Epidermal melanocyte (primary cell): Measurements from ENCODE around the gene IQSEC2.

Experiments used
- DNase-seq: peaks from one replicate; pipeline ENCODE4 v3.0.0; 2011; ENCODE audit warnings: low spot score; ENCODE audit not compliant: insufficient read length

IQSEC2 gene

DNA sequence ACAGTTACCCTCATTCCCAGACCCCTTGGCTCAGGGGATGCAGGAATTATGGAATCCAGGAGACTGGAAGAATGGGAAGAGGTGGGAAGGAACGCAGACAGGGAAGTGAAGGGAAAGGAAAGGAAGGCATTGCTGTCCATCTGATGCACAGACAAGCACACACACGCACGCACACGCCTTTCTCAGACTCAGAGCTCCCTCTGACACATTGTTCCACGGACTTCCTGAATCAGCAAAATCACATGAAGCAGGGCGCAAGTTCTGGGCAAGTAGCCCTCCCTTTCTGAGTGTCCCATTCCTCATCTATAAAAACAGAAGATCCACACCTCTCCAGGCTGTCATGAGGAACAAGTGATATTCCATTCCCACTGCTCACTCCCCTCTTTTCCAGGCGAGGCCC is 13.2 kb downstream of the IQSEC2 start:
- no peak for DNase-seq

DNA sequence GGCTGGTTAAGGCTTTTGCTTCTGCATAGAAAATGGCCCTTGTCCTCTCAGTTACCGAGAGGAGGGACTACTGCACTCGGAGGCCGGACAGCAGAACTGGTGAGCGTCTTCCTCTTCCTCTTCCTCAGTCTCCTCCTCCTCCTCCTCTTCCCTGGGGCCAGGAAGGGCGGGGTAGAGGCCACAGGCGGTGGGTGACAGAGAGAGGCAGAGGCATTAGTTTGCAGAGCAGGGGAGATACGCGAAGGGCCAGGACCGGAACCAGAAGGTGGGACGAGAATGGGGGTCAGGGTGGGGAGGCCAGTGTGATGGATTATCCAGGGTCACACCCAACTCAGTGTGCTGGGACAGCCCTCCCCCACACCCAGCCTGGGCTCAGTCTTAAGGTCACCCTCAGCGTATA is 14.5 kb downstream of the IQSEC2 start:
- DNase-seq = no peak

DNA sequence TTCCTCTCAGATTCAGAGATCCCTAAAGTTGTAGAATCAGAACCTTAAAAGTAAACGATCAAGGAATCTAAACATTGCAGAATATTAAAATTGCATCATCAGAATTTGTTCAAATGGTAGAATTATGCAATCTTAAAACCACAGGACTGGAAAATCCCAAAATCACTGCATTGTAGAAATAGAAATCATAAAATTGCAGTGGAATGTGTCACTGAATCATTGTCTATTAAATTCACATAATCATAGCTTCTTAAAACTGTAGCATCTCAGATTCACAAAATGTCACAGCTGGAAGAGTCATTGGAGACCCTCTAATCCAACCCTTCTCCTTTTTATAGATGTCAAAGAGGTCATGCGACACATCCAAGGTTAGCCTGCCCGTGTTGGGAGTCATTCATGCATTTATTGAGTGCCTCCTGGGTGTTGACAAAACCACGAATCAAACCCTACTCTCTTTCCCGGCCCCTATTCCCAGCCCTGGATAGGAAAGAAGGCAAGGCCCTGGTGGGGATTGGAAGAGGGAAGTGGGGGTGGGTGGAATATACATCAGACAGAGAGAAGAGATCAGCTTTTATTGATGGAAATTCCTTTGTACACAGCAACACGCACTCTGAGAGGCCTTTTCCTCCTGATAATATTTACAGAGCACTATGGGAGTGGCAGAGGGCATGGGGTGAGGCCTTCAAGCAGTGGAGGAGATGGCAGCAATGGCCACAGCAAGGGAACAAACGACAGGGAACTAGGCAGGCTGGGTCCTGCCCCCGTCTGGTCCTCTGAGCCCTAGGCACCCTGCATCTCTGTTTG is 15.4 kb downstream of the IQSEC2 start:
- DNase-seq = no peak

DNA sequence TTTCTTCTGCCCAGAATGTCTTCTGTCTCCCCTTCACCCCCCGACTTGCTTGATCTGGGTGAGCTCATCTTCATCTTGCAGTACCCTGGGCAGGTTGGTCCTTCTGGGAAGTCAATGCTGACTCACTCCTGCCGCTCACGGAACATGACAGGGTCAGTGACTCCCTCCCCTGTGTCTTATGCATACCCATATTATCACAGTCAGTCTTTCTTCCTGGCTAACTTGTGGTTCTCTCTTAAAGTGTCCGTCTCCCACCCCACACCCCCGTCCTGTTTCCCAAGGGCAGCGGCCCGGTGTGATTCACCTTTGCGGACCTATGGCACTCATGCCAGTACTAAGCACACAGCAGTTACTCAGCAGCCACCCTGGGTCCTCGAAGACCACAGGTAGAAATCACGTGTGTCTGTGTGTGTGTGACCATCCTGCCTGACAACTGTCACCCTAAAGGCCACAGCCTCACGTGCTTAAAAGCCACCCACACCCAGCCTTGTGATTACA is 17.7 kb downstream of the IQSEC2 start:
- no peak for DNase-seq

DNA sequence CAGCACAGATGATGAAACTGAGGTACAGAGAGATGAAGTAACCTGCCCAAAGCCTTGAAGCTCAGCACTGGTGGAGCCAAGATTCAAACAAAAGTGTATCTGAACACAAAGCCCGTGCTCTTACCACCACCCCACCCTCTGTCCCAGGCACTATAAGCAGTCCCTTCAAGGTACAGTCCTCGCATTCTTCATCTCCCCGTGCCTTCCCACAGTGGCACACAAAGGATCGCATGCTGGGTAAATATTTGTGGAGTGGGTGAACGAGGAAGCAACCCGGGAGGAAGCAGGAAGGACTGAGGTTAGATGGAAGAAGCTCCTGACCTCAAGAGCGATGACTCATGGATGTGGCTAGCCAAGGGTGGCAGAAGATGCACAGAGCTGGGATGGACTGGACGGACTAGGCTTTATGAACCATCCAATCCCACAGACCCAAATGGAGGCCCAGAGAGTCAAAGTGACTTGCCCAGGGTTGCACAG is 18.4 kb downstream of the IQSEC2 start:
- no peak for DNase-seq

DNA sequence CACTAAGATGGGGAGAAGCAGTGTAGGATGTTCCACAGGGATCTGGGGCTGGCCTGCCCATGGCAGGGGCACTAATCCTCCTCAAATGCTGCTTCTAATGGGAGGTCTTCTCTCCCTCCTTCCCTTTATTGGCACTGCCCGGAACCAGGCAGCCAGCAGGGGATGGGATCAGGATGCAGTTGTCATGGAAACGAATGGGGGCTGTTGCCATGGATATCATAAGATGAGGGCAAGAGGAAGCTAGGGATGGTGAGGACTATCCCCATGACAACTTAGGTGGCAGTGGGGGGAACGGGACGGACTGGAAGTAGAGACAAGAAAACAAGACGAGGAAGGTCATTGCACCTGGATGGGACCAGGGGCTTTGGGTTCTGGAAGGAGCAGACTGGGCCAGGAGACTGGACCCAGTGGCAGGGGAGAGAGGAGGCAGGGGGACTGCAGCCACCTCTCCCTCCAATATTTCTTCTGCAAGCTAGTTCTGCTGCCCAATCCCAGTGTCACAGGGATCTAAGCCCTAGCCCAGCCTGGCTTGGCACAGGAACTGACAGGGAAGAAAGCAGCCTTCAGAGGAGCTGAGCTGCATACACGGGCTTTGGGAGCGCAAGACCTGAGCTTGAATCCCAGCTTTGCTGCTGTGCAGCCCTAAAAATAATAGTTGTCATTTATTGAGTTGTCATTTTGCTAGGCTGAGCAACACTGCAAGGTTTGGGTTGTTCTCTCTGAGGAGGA is 19.0 kb downstream of the IQSEC2 start:
- no peak for DNase-seq

DNA sequence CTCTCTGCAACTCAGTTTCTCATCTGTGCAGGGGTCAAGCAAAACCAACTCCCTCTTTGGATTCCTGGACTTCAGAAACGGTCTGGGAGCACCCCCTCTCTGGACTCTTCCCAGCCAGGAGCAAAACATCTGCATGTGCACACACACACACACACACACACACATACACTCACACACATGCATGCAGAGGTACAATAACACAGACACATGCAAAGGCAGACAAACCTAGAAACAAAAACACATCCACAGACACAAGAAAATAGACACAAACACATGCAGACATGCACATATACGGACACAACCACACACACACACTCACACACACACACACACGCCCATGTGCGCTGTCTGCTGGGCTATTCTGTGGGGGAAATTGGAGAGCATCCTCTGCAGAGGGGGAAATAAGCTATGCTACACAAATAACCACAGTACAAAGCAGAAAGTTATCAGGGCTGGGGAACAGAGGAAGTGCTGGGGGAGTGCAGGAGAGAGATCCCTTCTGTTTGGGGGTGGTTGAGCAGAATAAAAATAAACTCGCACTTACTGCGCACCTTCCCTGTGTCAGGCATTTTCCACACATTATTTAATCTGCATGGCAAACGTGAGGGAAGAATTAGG is 19.9 kb downstream of the IQSEC2 start:
- no peak for DNase-seq

DNA sequence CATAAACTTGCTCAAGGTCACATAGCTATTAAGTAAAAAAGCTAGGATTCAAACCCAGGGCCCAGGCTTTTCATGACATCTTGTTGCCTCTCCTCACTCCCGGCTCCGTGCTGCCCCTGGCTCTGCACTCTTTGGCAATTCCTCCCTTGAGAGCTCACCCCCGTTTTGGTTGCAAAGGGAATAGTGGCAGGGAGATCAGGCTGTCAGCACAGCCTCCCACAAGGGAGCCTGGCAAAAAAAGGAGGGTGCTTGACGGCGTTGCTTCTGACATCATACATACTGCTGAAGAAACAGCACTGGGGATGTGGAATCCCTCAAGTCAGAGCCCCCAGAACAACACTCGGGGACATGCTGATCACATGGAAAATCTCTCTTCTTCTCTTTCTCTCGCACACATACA is 20.5 kb downstream of the IQSEC2 start:
- DNase-seq = no peak

DNA sequence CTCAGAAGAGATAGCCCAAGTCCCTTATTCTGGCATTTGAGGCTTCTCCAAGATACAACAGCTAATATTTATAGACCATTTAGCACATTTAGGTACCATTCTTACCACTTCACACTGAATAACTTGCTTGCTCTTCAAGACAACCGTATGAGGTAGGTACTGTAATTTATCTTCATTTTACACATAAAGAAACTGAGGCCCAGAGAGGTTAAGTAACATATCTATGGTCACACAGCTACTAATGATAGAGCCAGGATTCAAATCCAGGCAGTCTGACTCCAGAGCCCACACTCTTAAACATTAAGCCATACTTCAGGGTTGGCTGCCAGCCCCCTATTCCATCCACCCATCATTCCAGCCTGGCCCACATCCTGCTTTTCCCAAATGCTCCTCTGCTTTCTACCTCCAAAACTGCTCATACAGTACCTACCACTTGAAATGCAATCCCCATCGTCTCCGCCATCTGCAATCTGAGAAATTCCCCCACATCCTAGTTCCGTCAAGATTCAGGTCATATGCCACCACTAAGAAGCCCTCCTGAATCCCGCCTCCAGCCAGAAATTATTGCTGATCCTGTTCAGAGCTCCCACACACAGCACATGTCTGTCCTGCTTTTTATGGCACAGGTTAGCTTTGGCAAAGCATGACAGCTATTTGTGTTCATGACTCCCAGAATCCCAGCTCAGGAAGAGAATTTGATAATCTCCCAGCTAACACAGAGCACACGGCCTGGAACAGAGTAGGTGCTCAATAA is 23.5 kb downstream of the IQSEC2 start:
- DNase-seq = no peak

DNA sequence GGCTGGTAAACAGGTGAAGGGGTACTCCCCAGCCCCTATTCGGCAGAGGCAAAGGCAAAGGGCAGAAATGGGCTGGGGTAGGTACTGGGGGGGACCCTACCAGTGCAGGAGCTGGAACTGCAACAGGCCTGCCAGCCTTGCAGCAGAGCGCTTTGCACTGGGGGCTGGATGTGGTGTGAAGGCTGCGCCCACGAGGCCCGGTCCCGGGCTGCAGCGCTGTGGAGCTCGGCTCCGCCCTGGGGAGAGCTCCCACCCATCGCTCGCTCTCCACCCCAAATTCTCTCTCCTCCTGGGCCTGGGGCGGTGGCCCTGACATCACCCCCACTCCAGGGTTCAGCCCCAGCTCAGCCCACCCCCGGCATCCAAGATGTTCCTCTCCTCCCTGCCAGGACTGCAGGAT is 24.2 kb downstream of the IQSEC2 start:
- no peak for DNase-seq

DNA sequence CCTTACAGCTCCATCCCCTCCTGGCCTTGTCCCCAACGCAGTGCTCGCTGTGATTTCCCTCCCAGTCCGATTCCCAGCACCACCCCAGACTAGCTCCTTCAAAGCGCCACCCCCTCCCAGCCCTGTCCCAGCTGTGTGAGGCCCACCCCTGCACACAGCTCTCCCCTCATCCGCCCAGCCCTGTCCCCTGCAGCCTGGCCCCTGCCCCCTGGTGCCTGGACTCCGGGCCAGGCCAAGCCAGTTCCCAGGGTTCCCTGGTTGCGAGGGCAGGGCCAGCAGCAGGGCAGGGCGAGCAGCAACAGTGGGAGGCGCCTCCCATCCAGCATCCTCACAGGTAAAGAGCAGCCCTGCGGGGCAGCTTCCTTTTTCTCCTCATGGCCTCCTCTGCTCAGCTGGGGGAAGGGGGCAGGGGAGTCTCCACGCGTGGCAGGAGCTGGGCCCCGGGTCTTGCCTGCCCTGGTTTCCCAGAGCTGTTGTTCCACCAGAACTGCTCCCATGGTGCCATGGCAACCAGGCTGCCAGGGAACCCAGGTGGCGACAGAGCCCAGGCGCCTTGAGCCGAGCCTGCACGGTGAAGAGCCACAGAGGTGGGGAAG is 24.8 kb downstream of the IQSEC2 start:
- no peak for DNase-seq

DNA sequence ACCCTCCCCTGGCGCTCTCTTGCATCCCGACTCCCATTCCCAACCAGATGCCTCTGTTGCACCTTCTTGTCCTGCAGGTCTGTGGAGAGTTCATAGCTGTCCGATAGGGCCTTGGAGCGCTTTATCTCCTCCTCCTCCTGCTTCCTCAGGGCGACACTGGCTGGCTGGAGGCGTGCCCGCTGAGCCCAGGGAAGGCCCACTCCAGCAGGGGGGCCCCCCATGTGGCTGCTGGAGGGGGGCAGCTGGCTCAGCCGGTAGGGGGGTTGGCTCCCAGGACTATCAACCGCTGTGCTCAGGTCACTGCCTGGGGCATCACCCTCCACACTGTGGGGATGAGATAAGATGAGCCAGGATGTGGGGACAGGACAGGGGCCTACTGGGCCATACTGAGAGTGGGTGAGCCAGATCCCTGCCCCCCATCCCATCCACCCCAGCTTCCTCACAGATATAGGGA is 25.6 kb downstream of the IQSEC2 start:
- DNase-seq = no peak

DNA sequence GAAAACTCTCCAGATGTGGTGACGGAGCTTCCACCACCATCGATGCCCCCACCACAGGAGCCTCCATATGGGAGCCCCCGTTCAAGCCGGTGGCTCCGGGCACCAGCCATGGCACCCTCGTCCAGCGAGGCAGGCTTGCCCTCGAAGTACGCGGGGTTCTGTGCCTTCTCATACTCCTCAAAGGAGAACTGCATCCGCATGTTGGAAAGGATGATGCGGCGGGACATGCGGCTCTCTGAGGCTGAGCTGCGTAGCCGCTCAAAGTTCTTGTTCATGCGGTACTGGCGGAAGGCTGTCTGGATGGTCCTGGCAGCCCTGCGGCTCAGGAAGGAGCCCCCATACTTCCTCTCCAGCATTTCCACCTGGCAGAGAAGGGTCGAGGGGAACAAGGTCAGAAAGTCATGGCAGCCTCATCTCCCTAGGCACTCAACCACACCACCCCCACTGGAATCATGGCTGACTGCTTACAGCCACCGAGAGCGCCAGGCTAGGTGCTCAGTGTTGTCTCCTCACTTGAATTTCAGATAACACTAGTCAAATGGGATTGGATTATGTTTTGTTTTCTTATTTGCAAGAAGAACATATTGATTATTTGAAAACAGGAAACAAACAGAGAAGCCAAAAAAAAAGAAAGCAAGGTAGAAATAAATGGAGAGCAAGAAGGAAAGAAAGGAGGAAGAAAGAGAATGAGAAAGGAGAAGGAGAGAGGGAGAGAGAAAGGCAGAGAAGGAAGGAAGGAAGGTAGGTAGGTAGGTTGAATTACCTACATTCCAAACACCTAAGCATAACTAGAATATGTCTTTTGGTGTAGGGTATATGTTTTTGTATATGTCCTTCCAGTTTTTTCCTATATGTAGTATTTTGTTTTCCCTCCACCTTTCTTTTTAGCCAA is 26.6 kb downstream of the IQSEC2 start:
- DNase-seq = no peak

DNA sequence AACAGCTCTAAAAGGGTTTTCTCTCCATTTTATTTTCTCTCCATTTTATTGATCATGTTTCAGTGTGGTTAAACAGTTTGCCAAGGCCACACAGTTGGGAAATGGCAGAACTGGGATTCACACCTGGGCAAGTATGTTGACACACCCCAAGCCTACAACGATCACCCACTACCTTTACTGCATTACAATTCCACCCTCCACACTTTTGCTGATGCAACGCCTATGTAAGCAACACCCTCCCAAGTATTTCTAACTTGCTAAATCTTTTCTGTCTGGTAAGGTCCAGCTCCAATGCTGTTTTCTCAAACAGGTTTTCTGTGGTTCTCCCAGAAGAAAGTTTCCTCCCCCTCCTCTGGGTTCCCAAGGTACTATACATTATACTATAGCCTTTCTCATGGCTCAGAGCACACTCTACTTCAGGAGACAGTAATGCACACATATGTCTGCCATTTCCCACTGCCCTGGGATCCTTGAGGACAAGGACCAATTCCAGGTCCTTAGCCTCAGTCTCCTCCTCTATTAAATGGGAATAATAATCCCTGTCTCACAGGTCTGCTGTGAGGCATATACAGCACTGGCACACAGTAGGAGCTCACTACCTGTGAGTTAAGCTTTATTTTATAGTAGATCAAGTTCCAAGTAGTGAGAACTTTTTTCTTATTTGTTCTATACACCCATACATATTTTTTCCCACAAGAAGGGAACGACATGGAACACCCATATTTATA is 27.9 kb downstream of the IQSEC2 start:
- no peak for DNase-seq

DNA sequence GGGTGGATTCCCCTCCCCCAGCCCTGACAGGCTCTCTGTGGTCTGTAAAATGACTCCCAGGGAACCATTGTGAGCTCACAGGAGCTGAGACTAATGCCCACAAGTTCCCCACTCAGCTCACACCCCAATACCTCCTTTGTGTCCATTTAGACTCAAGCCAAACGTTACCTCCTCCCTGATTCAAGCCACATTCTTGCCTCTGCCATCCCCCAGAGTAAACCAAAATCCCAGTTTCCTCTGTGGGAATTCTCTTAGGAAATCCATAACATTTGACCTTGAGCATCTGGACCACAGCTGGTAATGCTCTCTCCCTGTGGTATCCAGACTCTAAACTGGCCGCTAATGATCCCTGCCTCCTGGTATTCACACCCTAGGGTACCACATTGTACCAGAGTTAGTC is 30.1 kb downstream of the IQSEC2 start:
- peak; percentile 25 for DNase-seq

DNA sequence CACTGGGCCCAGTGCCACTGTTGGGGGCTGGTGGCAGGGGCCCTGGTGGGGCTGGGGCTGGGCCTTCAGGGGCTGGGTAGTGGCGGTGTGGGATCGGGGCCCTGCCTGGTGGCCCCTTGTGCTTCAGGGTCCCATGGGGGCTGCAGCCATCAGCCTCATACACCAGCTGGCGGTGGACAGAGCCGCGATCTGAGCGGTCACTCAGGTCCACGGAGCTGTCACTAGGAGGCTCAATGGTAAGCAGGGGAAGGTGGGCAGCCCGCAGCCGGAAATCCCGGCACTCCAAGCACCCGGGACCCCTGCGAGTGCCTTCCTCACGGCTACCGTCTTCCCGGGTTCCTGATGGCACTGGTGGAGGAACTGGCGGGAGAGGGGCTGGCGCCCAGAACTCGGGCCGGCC is 30.8 kb downstream of the IQSEC2 start:
- DNase-seq = no peak

DNA sequence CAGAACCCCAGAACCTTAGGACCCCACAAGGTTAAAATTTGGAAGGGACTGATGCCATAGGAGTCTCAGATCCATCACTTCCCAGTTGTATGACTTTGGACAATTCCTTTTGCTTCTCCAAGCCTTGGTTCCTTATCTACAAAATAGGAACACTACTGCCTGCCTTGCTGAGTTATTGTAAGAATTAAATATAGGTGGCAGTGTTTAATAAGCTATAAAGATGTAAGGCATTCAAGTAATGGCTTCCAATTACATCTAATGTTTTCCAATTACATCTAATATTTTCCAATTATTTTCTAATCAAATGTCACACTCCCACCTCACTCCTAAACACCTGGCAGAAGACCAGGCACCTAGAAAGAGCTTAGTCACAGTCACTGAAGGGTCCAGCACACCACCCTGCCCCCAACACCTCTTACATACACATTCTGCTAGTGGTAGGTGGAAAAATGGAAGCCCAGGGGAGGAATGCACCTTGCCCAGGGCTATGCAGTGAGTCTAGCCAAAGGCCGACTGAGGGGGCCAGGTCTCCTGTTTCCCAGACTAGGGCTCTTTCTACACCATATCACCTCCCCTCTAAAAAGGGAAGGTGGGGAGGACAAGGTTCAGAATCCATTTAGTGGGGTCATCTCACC is 31.9 kb downstream of the IQSEC2 start:
- no peak for DNase-seq

DNA sequence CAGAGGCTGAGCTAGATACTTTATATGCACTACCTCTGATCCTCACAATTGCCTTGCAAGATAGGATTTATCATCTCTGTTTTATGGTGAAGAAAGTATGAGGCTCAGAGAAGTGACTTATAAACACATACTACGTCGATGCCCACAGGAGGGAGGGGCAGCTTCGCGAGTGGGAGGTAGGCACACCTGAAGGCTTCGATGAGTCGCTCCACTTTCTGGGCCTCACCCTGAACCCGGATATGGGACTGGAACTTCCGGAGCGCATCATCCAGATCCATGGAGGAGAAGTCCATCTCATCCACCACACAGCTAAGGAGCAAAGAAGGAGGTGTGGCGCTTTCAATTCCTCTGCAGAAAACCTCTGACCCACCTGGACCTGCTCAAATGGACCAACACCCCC is 33.5 kb downstream of the IQSEC2 start:
- no peak for DNase-seq

DNA sequence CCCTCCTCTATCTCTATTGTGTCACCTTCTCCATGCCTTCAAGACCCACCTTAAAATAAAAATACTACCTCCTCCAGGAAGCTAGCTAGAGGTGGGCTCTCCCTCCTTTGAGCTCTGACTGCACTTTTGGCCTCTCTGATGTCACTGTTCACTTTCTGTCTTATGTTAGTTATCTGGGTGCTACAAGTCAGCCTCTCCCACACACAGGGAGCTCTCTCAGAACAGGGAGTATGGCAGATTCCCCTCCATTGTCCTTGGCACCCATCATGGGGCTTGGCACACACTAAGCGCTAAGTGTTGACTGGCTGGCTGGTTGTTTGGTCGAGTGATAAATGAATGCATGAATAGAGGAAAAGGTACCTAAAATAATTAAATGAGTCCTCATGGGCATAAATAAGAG is 35.2 kb downstream of the IQSEC2 start:
- DNase-seq = no peak
